ENCODE measurements around the gene BRI3.
A peak's percentile ranks its signal among the peaks of the same experiment; 100 is the strongest.

BRI3 gene

GRCh38 chr7:98283127-98283886, 1.8 kb downstream of the BRI3 start:
- H3K18ac ChIP-seq (ENCODE audit: low read depth in 1 of 2, low read length in 2 of 2) = peak overlapping the region; percentile 89 to 96
- peak overlapping the region; percentile 73 for H4K91ac ChIP-seq (ENCODE audit: low read length)
- H3K4me2 ChIP-seq (ENCODE audit: low read length, poor library complexity, severe bottlenecking) = peak overlapping the region; percentile 71
- H3K4me1 ChIP-seq (ENCODE audit: control insufficient read depth, insufficient read depth, low read depth, low read length) = peaks cover 53% of the 10 kb centered on the region
- peak overlapping the region; percentile 21 for H4K8ac ChIP-seq (ENCODE audit: low read length)
- H3K23ac ChIP-seq (ENCODE audit: low read length in 2 of 2) = no peak overlapping the region
- H3K4me3 ChIP-seq (ENCODE audit: insufficient read depth in 1 of 2, low read depth in 1 of 2, low read length in 2 of 2) = peak overlapping the region; percentile 21 to 91
- H2BK12ac ChIP-seq (ENCODE audit: low read length in 2 of 2) = peak overlapping the region in 1 of 2 experiments; percentile 17
- peak overlapping the region; percentile 95 for H3K9ac ChIP-seq (ENCODE audit: low read length)
- H2AFZ ChIP-seq (ENCODE audit: low read depth, low read length) = no peak overlapping the region
- H3K4ac ChIP-seq (ENCODE audit: low read depth in 1 of 2, low read length in 2 of 2) = peak overlapping the region; percentile 53 to 73
- peaks cover 36 to 41% of the 10 kb centered on the region in 2 experiments for H3K36me3 ChIP-seq (ENCODE audit: control insufficient read depth in 1 of 2, insufficient read depth in 2 of 2, low read depth in 1 of 2, low read length in 2 of 2)
- H3K27me3 ChIP-seq (ENCODE audit: control insufficient read depth in 1 of 2, insufficient read depth in 1 of 2, low read length in 2 of 2) = no peaks in the 10 kb centered on the region
- no peaks in the 10 kb centered on the region for H3K9me3 ChIP-seq (ENCODE audit: control insufficient read depth, low read length)
- peak overlapping the region in 1 of 2 experiments; percentile 89 for H3K14ac ChIP-seq (ENCODE audit: low read length in 2 of 2)
- H2AK5ac ChIP-seq (ENCODE audit: low read length, severe bottlenecking) = peak overlapping the region; percentile 13
- DNase-seq = peak; percentile 71
- H3K79me1 ChIP-seq (replicated peaks; ENCODE audit: low read length, poor library complexity, severe bottlenecking) = peaks cover 2% of the 10 kb centered on the region
- peak overlapping the region; percentile 74 for H2BK15ac ChIP-seq (ENCODE audit: low read depth, poor library complexity, severe bottlenecking)
- peak overlapping the region; percentile 69 for H3K27ac ChIP-seq (ENCODE audit: low read length, poor library complexity, severe bottlenecking)
- peak overlapping the region; percentile 57 for H2BK120ac ChIP-seq (ENCODE audit: low read depth, low read length)
- no peak overlapping the region for H2BK5ac ChIP-seq (ENCODE audit: low read depth, low read length, poor library complexity, severe bottlenecking)
- WGBS = 66% methylated on average over 19 of the region's 19 CpGs

- H3K27me3 ChIP-seq (ENCODE audit: control insufficient read depth in 1 of 2, insufficient read depth in 1 of 2, low read length in 2 of 2) = no peaks in the 10 kb centered on the region
- no peaks in the 10 kb centered on the region for H3K9me3 ChIP-seq (ENCODE audit: control insufficient read depth, low read length)
- H3K23ac ChIP-seq (ENCODE audit: low read length in 2 of 2) = no peak overlapping the region
- no peak overlapping the region for H2BK5ac ChIP-seq (ENCODE audit: low read depth, low read length, poor library complexity, severe bottlenecking)
- H3K14ac ChIP-seq (ENCODE audit: low read length in 2 of 2) = peak overlapping the region in 1 of 2 experiments; percentile 89
- H3K27ac ChIP-seq (ENCODE audit: low read length, poor library complexity, severe bottlenecking) = peak overlapping the region; percentile 69
- peak overlapping the region; percentile 21 for H4K8ac ChIP-seq (ENCODE audit: low read length)
- peaks cover 41 to 46% of the 10 kb centered on the region in 2 experiments for H3K36me3 ChIP-seq (ENCODE audit: control insufficient read depth in 1 of 2, insufficient read depth in 2 of 2, low read depth in 1 of 2, low read length in 2 of 2)
- DNase-seq = no peak
- H3K18ac ChIP-seq (ENCODE audit: low read depth in 1 of 2, low read length in 2 of 2) = peak overlapping the region; percentile 89 to 96
- H3K4me1 ChIP-seq (ENCODE audit: control insufficient read depth, insufficient read depth, low read depth, low read length) = peaks cover 55% of the 10 kb centered on the region
- H3K9ac ChIP-seq (ENCODE audit: low read length) = peak overlapping the region; percentile 95
- peak overlapping the region; percentile 17 for H2AK5ac ChIP-seq (ENCODE audit: low read length, severe bottlenecking)
- peak overlapping the region in 1 of 2 experiments; percentile 17 for H2BK12ac ChIP-seq (ENCODE audit: low read length in 2 of 2)
- H2BK120ac ChIP-seq (ENCODE audit: low read depth, low read length) = peak overlapping the region; percentile 57
- peak overlapping the region; percentile 73 for H4K91ac ChIP-seq (ENCODE audit: low read length)
- H3K79me1 ChIP-seq (replicated peaks; ENCODE audit: low read length, poor library complexity, severe bottlenecking) = peaks cover 2% of the 10 kb centered on the region
- peak overlapping the region; percentile 71 for H3K4me2 ChIP-seq (ENCODE audit: low read length, poor library complexity, severe bottlenecking)
- no peak overlapping the region for H2BK15ac ChIP-seq (ENCODE audit: low read depth, poor library complexity, severe bottlenecking)
- H3K4ac ChIP-seq (ENCODE audit: low read depth in 1 of 2, low read length in 2 of 2) = peak overlapping the region; percentile 53 to 88
- H3K4me3 ChIP-seq (ENCODE audit: insufficient read depth in 1 of 2, low read depth in 1 of 2, low read length in 2 of 2) = peak overlapping the region; percentile 30 to 91
- WGBS = 79% methylated on average over 8 of the region's 8 CpGs
- H2AFZ ChIP-seq (ENCODE audit: low read depth, low read length) = no peak overlapping the region
Observed at GRCh38 chr7:98283887-98284222, 2.4 kb downstream of the BRI3 start.

- Histone ChIP-seq H3K4me3 (ENCODE audit: insufficient read depth in 1 of 2, low read depth in 1 of 2, low read length in 2 of 2) (peak overlapping the region; percentile 30 to 91), H3K36me3 (ENCODE audit: control insufficient read depth in 1 of 2, insufficient read depth in 2 of 2, low read depth in 1 of 2, low read length in 2 of 2) (peaks cover 47 to 51% of the 10 kb centered on the region in 2 experiments), H2BK15ac (ENCODE audit: low read depth, poor library complexity, severe bottlenecking) (no peak overlapping the region), H3K27me3 (ENCODE audit: control insufficient read depth in 1 of 2, insufficient read depth in 1 of 2, low read length in 2 of 2) (no peaks in the 10 kb centered on the region), H3K23ac (ENCODE audit: low read length in 2 of 2) (peak overlapping the region; percentile 53 to 83), H3K4me2 (ENCODE audit: low read length, poor library complexity, severe bottlenecking) (peak overlapping the region; percentile 71), H3K14ac (ENCODE audit: low read length in 2 of 2) (peak overlapping the region in 1 of 2 experiments; percentile 64), H4K91ac (ENCODE audit: low read length) (peak overlapping the region; percentile 98), H2BK12ac (ENCODE audit: low read length in 2 of 2) (peak overlapping the region; percentile 79 to 82), H3K18ac (ENCODE audit: low read depth in 1 of 2, low read length in 2 of 2) (peak overlapping the region; percentile 89 to 96), H3K9me3 (ENCODE audit: control insufficient read depth, low read length) (no peaks in the 10 kb centered on the region), H3K79me1 (replicated peaks; ENCODE audit: low read length, poor library complexity, severe bottlenecking) (peaks cover 2% of the 10 kb centered on the region), H3K4me1 (ENCODE audit: control insufficient read depth, insufficient read depth, low read depth, low read length) (peaks cover 58% of the 10 kb centered on the region), H3K27ac (ENCODE audit: low read length, poor library complexity, severe bottlenecking) (peak overlapping the region; percentile 69), H2AFZ (ENCODE audit: low read depth, low read length) (no peak overlapping the region), H3K4ac (ENCODE audit: low read depth in 1 of 2, low read length in 2 of 2) (peak overlapping the region; percentile 83 to 91), H4K8ac (ENCODE audit: low read length) (peak overlapping the region; percentile 93), H2BK120ac (ENCODE audit: low read depth, low read length) (peak overlapping the region; percentile 52), H3K9ac (ENCODE audit: low read length) (peak overlapping the region; percentile 95), H2AK5ac (ENCODE audit: low read length, severe bottlenecking) (peak overlapping the region; percentile 72), H2BK5ac (ENCODE audit: low read depth, low read length, poor library complexity, severe bottlenecking) (peak overlapping the region; percentile 39)
- 36% methylated on average over 20 of the region's 20 CpGs for WGBS
- peak; percentile 70 for DNase-seq
Observed at GRCh38 chr7:98284335-98285036, 3.0 kb downstream of the BRI3 start.
